Heart right ventricle (tissue), 16 donors: ENCODE measurements around the gene RNASE1. TPM values are rescaled to one million over a fixed set of nuclear protein-coding genes. Genes with fewer than 3 reads are reported as not detected.

Experiments
- ATAC-seq, 8 donors: fragments of 200-7000 bp; cut with Tn5 transposase; one replicate each; pipeline ENCODE4 v1.9.1; 2020; ENCODE audit warnings: mild to moderate bottlenecking in 8 of 8, moderate library complexity in 8 of 8, moderate number of reproducible peaks in 1 of 8
- DNase-seq, 2 donors: peaks; one replicate each; pipeline ENCODE4 v3.0.0-alpha.2; 2020
- H3K27ac ChIP-seq, 10 donors: fragments of 200-600 bp; sonication (generic) in 2 of 10; one replicate each; pipeline versions ENCODE4 v1.5.0 to v1.8.0; 2020 to 2022; ENCODE audit warnings: mild to moderate bottlenecking in 3 of 10
- H3K27me3 ChIP-seq, 7 donors: fragments of 200-600 bp; one replicate each; pipeline ENCODE4 v1.8.0; 2021 to 2022; ENCODE audit warnings: mild to moderate bottlenecking in 2 of 7
- H3K36me3 ChIP-seq, 9 donors: fragments of 200-600 bp; sonication (generic) in 1 of 9; one replicate each; pipeline versions ENCODE4 v1.5.0 to v1.8.0; 2020 to 2022; ENCODE audit warnings: mild to moderate bottlenecking in 2 of 9
- H3K4me1 ChIP-seq, 9 donors: fragments of 200-600 bp; sonication (generic) in 1 of 9; one replicate each; pipeline versions ENCODE4 v1.5.0 to v1.8.0; 2020 to 2022; ENCODE audit warnings: mild to moderate bottlenecking in 4 of 9
- H3K4me3 ChIP-seq, 10 donors: fragments of 200-600 bp; sonication (generic) in 2 of 10; one replicate each; pipeline versions ENCODE4 v1.5.0 to v1.8.0; 2020 to 2022; ENCODE audit warnings: mild to moderate bottlenecking in 7 of 10, moderate library complexity in 2 of 10
- H3K9me3 ChIP-seq, 11 donors: fragments of 200-600 bp in 10 of 11; sonication (generic) in 2 of 11; one replicate each; pipeline versions ENCODE4 v1.5.0 to v1.8.0; 2013 to 2022; ENCODE audit warnings: mild to moderate bottlenecking in 2 of 11, control low read depth in 1 of 11, moderate library complexity in 1 of 11
- WGBS, 2 donors: extraction: QIAGEN DNeasy Blood & Tissue Kit; methylation state at CpG; one replicate each; pipeline ENCODE4 v1.1.7; 2013; ENCODE audit warnings: inconsistent platforms in 1 of 2; 5-methylcytosine and 5-hydroxymethylcytosine counted together
- intact Hi-C, 10 donors: fragments of 100-400 bp; cut with DNase I; formaldehyde crosslinking; loops; one replicate each; pipeline versions ENCODE4 v1.11.1 to v1.14.2; 2022
- polyA plus RNA-seq, 2 donors: library from polyadenylated mRNA; stranded (reverse); fragments of 200-250 nt; gene quantifications; one replicate each; pipeline ENCODE4 v1.2.3, GENCODE V29; 2013
- total RNA-seq, 10 donors: library from RNA; stranded (reverse); fragmentation: NEBNext Ultra II Directional in 3 of 10; extraction: Animal tissue kit (Norgen Biotek cat#: 25700) in 3 of 10; gene quantifications; one replicate each; pipeline versions ENCODE4 v1.2.1 to v1.2.4, GENCODE V29; 2021 to 2023
- TF ChIP-seq, protein P1 (sequence below), 9 donors: fragments of 200-600 bp; sonication (generic) in 2 of 9; IDR thresholded peaks; one replicate each; pipeline versions ENCODE4 v1.5.0 to v1.8.0; 2021 to 2022; ENCODE audit warnings: antibody characterized with exemption in 9 of 9, mild to moderate bottlenecking in 5 of 9, moderate library complexity in 1 of 9
- donor health status: Arrhythmogenic right ventricular cardiomyopathy.
- donor health status: ischemic (EF 13 %, LVEDD 7.1; RV severe dilation, severe dysfunction).
- donor health status: healthy with polysubstance abuse.
- donor health status: DM: no; HTN: yes; CAD: no.
- donor health status: DM: no; HTN: no; CAD: no.
- donor health status: ischemic (EF 25% LVEDD 6.9; RV normal size, moderate dysfunction).
- donor health status: ischemic (EF 25% LVEDD 5.7; RV mildly dilated, moderate dysfunction).
- donor health status: healthy.
- donor health status: DM: yes; HTN: yes; CAD: no.
- donor health status: Ischemic cardiomyopathy.
- donor health status: ischemic (EF 35%, LVEDD 5.7; RV mildly dilated, moderate dysfunction).
- donor health status: nonischemic (EF 11% LVEDD 7.7; RV severe dilation, severe dysfunction).
- donor health status: DM: yes; HTN: yes; CAD: no.
- donor health status: PGD.
- donor health status: ischemic (EF 29% LVEDD 5.4; RV normal size, mild dysfunction).
- donor health status: nonischemic (EF 23%, LVEDD 6.1; RV moderate dilation, normal function).

Gene RNASE1
- total and polyA plus RNA-seq, 12 donors, result 92.1 to 490 (median 180) TPM

DNA sequence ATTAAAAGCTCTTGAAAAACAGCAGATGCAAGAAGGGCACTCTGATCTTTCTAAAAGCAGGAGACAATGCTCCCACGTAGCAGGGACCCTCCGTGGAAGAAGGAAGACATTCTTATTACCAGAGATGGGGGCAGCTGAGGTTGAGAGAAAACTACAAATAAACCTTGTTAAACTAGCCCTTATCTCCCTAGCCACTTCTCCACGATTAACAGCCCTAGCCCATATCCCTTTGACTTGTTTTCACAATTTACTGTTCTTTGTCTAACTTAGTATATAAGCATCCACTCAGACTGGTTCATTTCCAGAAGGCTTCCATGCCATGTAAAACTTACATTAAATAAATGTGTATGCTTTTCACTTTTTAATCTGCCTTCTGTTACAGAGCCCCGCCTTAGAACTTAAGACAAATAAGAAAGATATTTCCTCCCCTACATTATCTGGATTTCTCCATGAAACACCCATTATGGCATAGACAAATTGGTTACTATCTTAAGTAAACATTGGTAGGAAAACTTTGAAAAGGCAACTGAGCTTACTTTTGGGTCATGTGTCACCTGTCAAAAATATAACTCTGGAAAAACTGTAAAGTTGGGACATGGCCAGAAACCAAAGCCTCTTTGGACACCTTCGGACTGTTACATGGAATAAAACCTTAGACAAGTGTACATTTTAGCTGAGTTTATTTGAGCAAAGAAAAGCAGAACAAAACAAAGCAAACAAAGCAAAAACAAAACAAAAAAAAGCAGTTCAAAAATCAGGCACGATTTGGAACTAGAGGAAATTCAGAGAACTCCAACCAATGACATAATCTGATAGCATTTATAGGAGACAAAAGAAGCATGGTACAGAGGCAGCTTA lies 4.9 kb upstream of the RNASE1 start:
- 49 to 58% methylated on average over 6 of the region's 6 CpGs for WGBS, 2 donors
- TF ChIP-seq, protein P1, sequence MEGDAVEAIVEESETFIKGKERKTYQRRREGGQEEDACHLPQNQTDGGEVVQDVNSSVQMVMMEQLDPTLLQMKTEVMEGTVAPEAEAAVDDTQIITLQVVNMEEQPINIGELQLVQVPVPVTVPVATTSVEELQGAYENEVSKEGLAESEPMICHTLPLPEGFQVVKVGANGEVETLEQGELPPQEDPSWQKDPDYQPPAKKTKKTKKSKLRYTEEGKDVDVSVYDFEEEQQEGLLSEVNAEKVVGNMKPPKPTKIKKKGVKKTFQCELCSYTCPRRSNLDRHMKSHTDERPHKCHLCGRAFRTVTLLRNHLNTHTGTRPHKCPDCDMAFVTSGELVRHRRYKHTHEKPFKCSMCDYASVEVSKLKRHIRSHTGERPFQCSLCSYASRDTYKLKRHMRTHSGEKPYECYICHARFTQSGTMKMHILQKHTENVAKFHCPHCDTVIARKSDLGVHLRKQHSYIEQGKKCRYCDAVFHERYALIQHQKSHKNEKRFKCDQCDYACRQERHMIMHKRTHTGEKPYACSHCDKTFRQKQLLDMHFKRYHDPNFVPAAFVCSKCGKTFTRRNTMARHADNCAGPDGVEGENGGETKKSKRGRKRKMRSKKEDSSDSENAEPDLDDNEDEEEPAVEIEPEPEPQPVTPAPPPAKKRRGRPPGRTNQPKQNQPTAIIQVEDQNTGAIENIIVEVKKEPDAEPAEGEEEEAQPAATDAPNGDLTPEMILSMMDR (IDR thresholded peaks at IDR 0.05), result no peak
- H3K27ac ChIP-seq, result no peak overlapping the region
- no peak for ATAC-seq
- H3K9me3 ChIP-seq, result no peaks in the 10 kb centered on the region
- H3K4me1 ChIP-seq, result peaks cover 0 to 36% (median 12%) of the 10 kb centered on the region in 9 donors
- no peak for DNase-seq
- H3K4me3 ChIP-seq, result no peak overlapping the region
- no peaks in the 10 kb centered on the region for H3K27me3 ChIP-seq
- no peaks in the 10 kb centered on the region for H3K36me3 ChIP-seq
- intact Hi-C loops, result loop anchor here in 2 of 10 donors (10.0 kb wide), 3 partner anchors 47 to 473 kb away; partner anchors contain the start of gene CCNB1IP1 (in 1 of the 2)

DNA sequence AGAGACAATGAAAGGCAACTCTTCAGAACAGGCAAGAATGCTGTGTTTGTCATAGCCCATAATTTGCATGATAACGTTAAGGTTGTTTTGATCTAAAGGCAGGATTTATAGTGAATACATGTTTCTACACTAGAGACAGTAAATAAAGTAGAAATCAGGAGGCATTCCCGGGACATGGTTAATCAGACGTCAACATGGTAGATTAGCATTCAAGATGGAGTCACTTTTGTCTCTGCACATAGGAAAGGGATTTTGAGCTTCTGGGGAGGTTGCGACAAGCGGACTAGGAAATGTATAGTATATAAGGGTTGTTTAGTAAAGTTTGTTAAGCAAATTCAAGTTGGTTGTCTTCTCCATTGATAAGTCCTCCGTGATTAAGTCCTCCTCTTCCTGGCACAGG lies 2.8 kb upstream of the RNASE1 start:
- TF ChIP-seq, protein P1 (IDR thresholded peaks at IDR 0.05), result no peak
- intact Hi-C loops, result loop anchor here in 2 of 10 donors (10.0 kb wide), 3 partner anchors 49 to 471 kb away; partner anchors contain the start of gene CCNB1IP1 (in 1 of the 2)
- Histone ChIP-seq H3K36me3 (peaks cover 0 to 3% (median 0%) of the 10 kb centered on the region in 9 donors), H3K4me3 (no peak overlapping the region), H3K27ac (no peak overlapping the region), H3K4me1 (peaks cover 0 to 46% (median 12%) of the 10 kb centered on the region in 9 donors), H3K9me3 (no peaks in the 10 kb centered on the region), H3K27me3 (no peaks in the 10 kb centered on the region)
- DNase-seq (no peak), ATAC-seq (no peak)
- WGBS, 2 donors, result 94% methylated on average over 6 of the region's 6 CpGs

DNA sequence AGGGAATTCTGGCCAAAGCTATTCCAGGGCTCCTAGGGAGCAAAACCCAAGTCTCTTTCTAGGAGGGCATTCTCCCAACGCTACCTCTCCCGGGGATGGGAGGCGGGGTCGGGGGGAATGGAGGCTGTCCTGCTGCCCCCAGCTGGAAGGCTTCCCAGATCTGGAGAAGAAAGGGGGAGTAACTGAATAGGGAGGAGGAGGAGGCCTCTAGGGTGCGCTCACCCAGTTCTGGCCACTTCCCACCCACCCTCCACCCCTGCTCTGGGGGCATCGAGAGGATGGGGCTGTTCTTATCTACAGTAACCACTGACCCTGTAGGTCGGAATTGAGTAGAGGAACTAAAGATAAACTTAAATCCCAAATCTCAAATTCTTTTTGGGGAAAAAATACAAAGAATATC lies 579 bp upstream of the RNASE1 start:
- TF ChIP-seq, protein P1 (IDR thresholded peaks at IDR 0.05), result no peak
- H3K9me3 ChIP-seq, result no peaks in the 10 kb centered on the region
- DNase-seq (peak in 1 of 2 donors; percentile 19), ATAC-seq (peak in 1 of 8 donors; percentile 14)
- intact Hi-C loops, result loop anchor here in 4 of 10 donors (5.0 to 10.0 kb wide), 5 partner anchors 41 to 468 kb away; partner anchors contain the start of gene CCNB1IP1 (in 1 of the 4)
- peaks cover 1 to 59% (median 24%) of the 10 kb centered on the region in 9 donors for H3K4me1 ChIP-seq
- H3K27ac ChIP-seq, result peak overlapping the region; percentile 54 to 91 (median 83)
- peaks cover 0 to 3% (median 0%) of the 10 kb centered on the region in 9 donors for H3K36me3 ChIP-seq
- H3K4me3 ChIP-seq, result peak overlapping the region in 7 of 10 donors; percentile 43 to 66 (median 64)
- 58 to 64% methylated on average over 7 of the region's 7 CpGs for WGBS, 2 donors
- no peaks in the 10 kb centered on the region for H3K27me3 ChIP-seq

DNA sequence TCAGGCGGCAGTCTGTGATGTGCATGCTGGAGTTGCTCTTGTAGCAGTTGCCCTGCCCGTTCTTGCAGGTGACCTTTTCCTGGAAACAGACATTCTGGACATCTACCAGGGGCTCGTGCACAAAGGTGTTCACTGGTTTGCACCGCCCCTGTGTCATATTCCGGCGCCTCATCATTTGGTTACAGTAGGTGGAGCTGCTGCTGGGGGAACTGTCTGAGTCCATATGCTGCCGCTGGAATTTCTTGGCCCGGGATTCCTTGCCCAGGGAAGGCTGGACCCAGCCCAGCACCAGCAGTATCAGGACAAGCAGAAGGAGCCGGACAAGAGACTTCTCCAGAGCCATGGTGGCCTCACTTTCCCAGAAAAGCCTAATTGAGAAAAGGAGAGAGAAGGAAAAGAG lies 918 bp downstream of the RNASE1 start:
- intact Hi-C loops, result loop anchor here in 4 of 10 donors (5.0 to 10.0 kb wide), 5 partner anchors 39 to 467 kb away; partner anchors contain the start of gene CCNB1IP1 (in 1 of the 4)
- H3K36me3 ChIP-seq, result peaks cover 0 to 3% (median 0%) of the 10 kb centered on the region in 9 donors
- peaks cover 3 to 64% (median 28%) of the 10 kb centered on the region in 9 donors for H3K4me1 ChIP-seq
- peak overlapping the region; percentile 43 to 66 (median 60) for H3K4me3 ChIP-seq
- H3K27me3 ChIP-seq, result no peaks in the 10 kb centered on the region
- WGBS, 2 donors, result 18 to 21% methylated on average over 9 of the region's 9 CpGs
- peak overlapping the region; percentile 56 to 91 (median 83) for H3K27ac ChIP-seq
- DNase-seq (peak; percentile 16 to 49), ATAC-seq (peak in 6 of 8 donors; percentile 46 to 63 (median 54))
- no peaks in the 10 kb centered on the region for H3K9me3 ChIP-seq
- TF ChIP-seq, protein P1 (IDR thresholded peaks at IDR 0.05), result peak in 3 of 9 donors; percentile 5 to 35 (median 28)
